Measurements from ENCODE around the gene OR1J2. TPM values are rescaled to one million over a fixed set of nuclear protein-coding genes. Genes with fewer than 3 reads are reported as not detected.

The OR1J2 gene
- total and polyA plus RNA-seq, 11 donors: not detected

DNA sequence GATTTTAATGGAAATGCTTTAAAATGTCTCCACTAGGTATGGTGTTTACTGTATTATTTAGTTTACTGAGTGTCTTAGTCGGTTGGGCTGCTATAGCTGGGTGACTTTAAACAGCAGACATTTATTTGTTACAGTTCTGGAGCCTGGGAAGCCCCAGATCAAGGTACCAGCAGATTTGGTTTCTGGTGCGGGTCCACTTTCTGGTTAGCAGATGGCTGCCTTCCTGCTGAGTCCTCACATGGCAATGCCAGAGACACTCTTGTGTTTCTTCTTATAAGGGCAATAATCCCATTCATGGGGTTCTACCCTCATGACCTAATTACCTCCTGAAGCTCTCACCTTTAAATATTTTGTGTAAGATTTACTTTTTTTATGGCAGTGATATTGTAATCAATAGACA, 7.6 kb downstream of the OR1J2 start:
- intact Hi-C loops (cut with DNase I): no loop called here
- Histone ChIP-seq H3K4me1 (no peaks in the 10 kb centered on the region), H3K36me3 (no peaks in the 10 kb centered on the region), H3K27ac (no peak overlapping the region), H3K27me3 (peaks cover 0 to 28% (median 0%) of the 10 kb centered on the region in 9 donors), H3K9me3 (no peaks in the 10 kb centered on the region), H3K4me3 (no peak overlapping the region)
- no peak for ATAC-seq
- no peak for DNase-seq
- WGBS, 4 donors: 45 to 57% (median 52%) methylated on average over 2 of the region's 2 CpGs
- TF ChIP-seq, protein P1, sequence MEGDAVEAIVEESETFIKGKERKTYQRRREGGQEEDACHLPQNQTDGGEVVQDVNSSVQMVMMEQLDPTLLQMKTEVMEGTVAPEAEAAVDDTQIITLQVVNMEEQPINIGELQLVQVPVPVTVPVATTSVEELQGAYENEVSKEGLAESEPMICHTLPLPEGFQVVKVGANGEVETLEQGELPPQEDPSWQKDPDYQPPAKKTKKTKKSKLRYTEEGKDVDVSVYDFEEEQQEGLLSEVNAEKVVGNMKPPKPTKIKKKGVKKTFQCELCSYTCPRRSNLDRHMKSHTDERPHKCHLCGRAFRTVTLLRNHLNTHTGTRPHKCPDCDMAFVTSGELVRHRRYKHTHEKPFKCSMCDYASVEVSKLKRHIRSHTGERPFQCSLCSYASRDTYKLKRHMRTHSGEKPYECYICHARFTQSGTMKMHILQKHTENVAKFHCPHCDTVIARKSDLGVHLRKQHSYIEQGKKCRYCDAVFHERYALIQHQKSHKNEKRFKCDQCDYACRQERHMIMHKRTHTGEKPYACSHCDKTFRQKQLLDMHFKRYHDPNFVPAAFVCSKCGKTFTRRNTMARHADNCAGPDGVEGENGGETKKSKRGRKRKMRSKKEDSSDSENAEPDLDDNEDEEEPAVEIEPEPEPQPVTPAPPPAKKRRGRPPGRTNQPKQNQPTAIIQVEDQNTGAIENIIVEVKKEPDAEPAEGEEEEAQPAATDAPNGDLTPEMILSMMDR (IDR thresholded peaks at IDR 0.05): no peak
- no peak for TF ChIP-seq POLR2A (IDR thresholded peaks at IDR 0.05)

DNA sequence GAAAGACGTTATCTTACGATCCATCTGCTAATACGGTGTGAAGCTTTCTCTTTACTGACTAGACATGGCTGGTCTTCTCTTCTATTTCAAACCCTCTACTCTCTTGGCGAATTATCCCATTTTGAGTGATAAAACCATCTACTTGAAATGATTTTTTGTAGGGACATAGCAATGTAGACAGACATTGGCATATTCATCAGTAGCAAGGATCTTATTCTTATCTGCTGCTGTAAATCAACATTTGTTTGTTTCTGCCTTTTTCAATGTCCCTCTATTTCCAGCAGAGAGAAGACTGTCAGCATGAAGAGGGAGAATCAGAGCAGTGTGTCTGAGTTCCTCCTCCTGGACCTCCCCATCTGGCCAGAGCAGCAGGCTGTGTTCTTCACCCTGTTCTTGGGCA, 8.2 kb downstream of the OR1J2 start, which contains the start of gene OR1J4:
Gene OR1J4, plus strand, starts transcription at position 301 of the 400 bp plus-strand sequence. Its CDS starts 0 bp downstream, at position 301.
- no peaks in the 10 kb centered on the region for H3K36me3 ChIP-seq
- no peak within 1 kb of the TSS for H3K27ac ChIP-seq
- TF ChIP-seq, protein P1 (IDR thresholded peaks at IDR 0.05): no peak
- no peak for TF ChIP-seq POLR2A (IDR thresholded peaks at IDR 0.05)
- 74 to 79% (median 77%) methylated on average over 4 of the region's 4 CpGs for WGBS, 4 donors
- peaks cover 0 to 28% (median 0%) of the 10 kb centered on the region in 9 donors for H3K27me3 ChIP-seq
- ATAC-seq (no peak), DNase-seq (no peak)
- no peaks in the 10 kb centered on the region for H3K4me1 ChIP-seq
- intact Hi-C loops (cut with DNase I): no loop called here
- H3K9me3 ChIP-seq: no peaks in the 10 kb centered on the region
- no peak within 1 kb of the TSS for H3K4me3 ChIP-seq

DNA sequence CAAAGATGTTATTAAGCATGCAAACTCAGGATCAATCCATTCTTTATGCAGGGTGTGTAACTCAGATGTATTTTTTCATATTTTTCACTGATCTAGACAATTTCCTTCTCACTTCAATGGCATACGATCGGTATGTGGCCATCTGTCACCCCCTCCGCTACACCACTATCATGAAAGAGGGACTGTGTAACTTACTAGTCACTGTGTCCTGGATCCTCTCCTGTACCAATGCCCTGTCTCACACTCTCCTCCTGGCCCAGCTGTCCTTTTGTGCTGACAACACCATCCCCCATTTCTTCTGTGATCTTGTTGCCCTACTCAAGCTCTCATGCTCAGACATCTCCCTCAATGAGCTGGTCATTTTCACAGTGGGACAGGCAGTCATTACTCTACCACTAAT, 8.8 kb downstream of the OR1J2 start:
- TF ChIP-seq POLR2A (IDR thresholded peaks at IDR 0.05): no peak
- TF ChIP-seq, protein P1 (IDR thresholded peaks at IDR 0.05): no peak
- intact Hi-C loops (cut with DNase I): no loop called here
- no peaks in the 10 kb centered on the region for H3K36me3 ChIP-seq
- peaks cover 0 to 28% (median 0%) of the 10 kb centered on the region in 9 donors for H3K27me3 ChIP-seq
- WGBS, 4 donors: 86 to 94% (median 87%) methylated on average over 3 of the region's 3 CpGs
- no peaks in the 10 kb centered on the region for H3K9me3 ChIP-seq
- H3K27ac ChIP-seq: no peak overlapping the region
- no peak for ATAC-seq
- no peaks in the 10 kb centered on the region for H3K4me1 ChIP-seq
- no peak for DNase-seq
- no peak overlapping the region for H3K4me3 ChIP-seq

GRCh38 chr9:122526602-122527001, 16.0 kb downstream of the OR1J2 start:
- DNase-seq: no peak
- intact Hi-C loops (cut with DNase I): no loop called here
- Histone ChIP-seq H3K27ac (no peak overlapping the region), H3K27me3 (peaks cover 0 to 13% (median 0%) of the 10 kb centered on the region in 9 donors), H3K36me3 (no peaks in the 10 kb centered on the region), H3K4me3 (no peak overlapping the region), H3K4me1 (no peaks in the 10 kb centered on the region), H3K9me3 (no peaks in the 10 kb centered on the region)
- TF ChIP-seq, protein P1 (IDR thresholded peaks at IDR 0.05): no peak
- no peak for TF ChIP-seq POLR2A (IDR thresholded peaks at IDR 0.05)
- no peak for ATAC-seq
- 81 to 83% (median 82%) methylated on average over 10 of the region's 10 CpGs for WGBS, 4 donors
